HepG2 (cell line): ENCODE results near the gene DAZAP1. TPM values are rescaled to one million over a fixed set of nuclear protein-coding genes. Genes with fewer than 3 reads are reported as not detected.

Source experiments
- ATAC-seq: fragments of 200-7000 bp; cut with Tn5 transposase; 3 replicates; pipeline ENCODE4 v1.9.1; 2020; ENCODE audit warnings: mild to moderate bottlenecking, moderate library complexity
- BruUV-seq: library from RNA; stranded (reverse); fragments of 400-500 nt; replicated peaks from 2 replicates; lab custom pipeline; 2021; lab: Mats Ljungman, UMichigan
- CTCF ChIA-PET: fragments of 300-600 bp; formaldehyde crosslinking; extraction: SDS; loops from one replicate; lab custom pipeline; 2021; ENCODE audit warnings: low total read pairs, inconsistent platforms, low intra/inter-chr PET ratio; lab: Yijun Ruan, JAX
- POLR2A ChIA-PET: fragments of 350-600 bp; sonication (Branson Sonifier 250); formaldehyde crosslinking; loops from one replicate; lab custom pipeline; 2020; ENCODE audit warnings: antibody characterized with exemption, inconsistent platforms; lab: Yijun Ruan, JAX
- DNase-seq: peaks from one replicate; pipeline ENCODE4 v3.0.0-alpha.2; 2015; ENCODE audit warnings: low spot score
- FAIRE-seq: peaks from 3 replicates; lab custom pipeline; 2011; peaks lifted over from hg19 to GRCh38; lab: Jason Lieb, UNC
- H2AFZ ChIP-seq: one replicate; pipeline ENCODE4 v1.6.1; 2011; ENCODE audit warnings: low read length, inconsistent platforms
- H3K27ac ChIP-seq: fragments of 300-600 bp; 3 replicates; pipeline ENCODE4 v1.8.0; 2011; ENCODE audit warnings: mixed run types, mild to moderate bottlenecking, mixed read lengths, low read length, inconsistent platforms; ENCODE audit not compliant: insufficient read depth; ENCODE audit errors: extremely low read length
- H3K27me3 ChIP-seq, 2 experiments: fragments of 200-600 bp in 1 of 2; 2 replicates in 1 of 2; 3 replicates in 1 of 2; pipeline versions ENCODE4 v1.6.0 to v1.8.0; 2011; ENCODE audit warnings: low read length in 2 of 2, mild to moderate bottlenecking in 2 of 2, moderate library complexity in 2 of 2, inconsistent platforms in 1 of 2; ENCODE audit not compliant: insufficient read depth in 2 of 2, control insufficient read depth in 1 of 2
- H3K36me3 ChIP-seq, 2 experiments: fragments of 200-600 bp in 1 of 2; replicated peaks in 1 of 2; 2 replicates in 1 of 2; 3 replicates in 1 of 2; pipeline versions ENCODE4 v1.5.1 to v1.8.0; 2011; ENCODE audit warnings: low read length in 2 of 2, inconsistent platforms in 1 of 2; ENCODE audit not compliant: insufficient read depth in 2 of 2, control insufficient read depth in 1 of 2
- H3K4me1 ChIP-seq: 2 replicates; pipeline ENCODE4 v1.5.1; 2012; ENCODE audit warnings: low read length, inconsistent platforms; ENCODE audit not compliant: insufficient read depth
- H3K4me2 ChIP-seq: 2 replicates; pipeline ENCODE4 v1.6.0; 2011; ENCODE audit warnings: low read depth, low read length, inconsistent platforms
- H3K4me3 ChIP-seq, 3 experiments: fragments of 200-600 bp in 1 of 3; sonication (generic), shearing (Covaris generic) in 1 of 3; replicated peaks in 1 of 3; 2 replicates each; pipeline ENCODE4 v1.5.1; 2011 to 2016; ENCODE audit warnings: low read length in 3 of 3, inconsistent platforms in 2 of 3, low read depth in 2 of 3, mild to moderate bottlenecking in 2 of 3, control low read depth in 1 of 3, mixed read lengths in 1 of 3; ENCODE audit not compliant: insufficient read depth in 1 of 3
- H3K79me2 ChIP-seq: one replicate; pipeline ENCODE4 v1.6.1; 2011; ENCODE audit warnings: low read length, inconsistent platforms; ENCODE audit not compliant: insufficient read depth
- H3K9ac ChIP-seq: 2 replicates; pipeline ENCODE4 v1.6.0; 2011; ENCODE audit warnings: mild to moderate bottlenecking, low read depth, low read length, inconsistent platforms; ENCODE audit not compliant: insufficient read depth
- H3K9me3 ChIP-seq: 2 replicates; pipeline ENCODE4 v1.5.1; 2012; ENCODE audit warnings: mild to moderate bottlenecking, low read length
- H4K20me1 ChIP-seq: 2 replicates; pipeline ENCODE4 v1.6.0; 2011; ENCODE audit warnings: inconsistent platforms, mild to moderate bottlenecking, low read length, moderate library complexity; ENCODE audit not compliant: insufficient read depth
- BRD4 ChIP-seq: sonication (generic); formaldehyde crosslinking; IDR thresholded peaks from 2 replicates; pipeline ENCODE4 v1.4.0; 2020; ENCODE audit warnings: missing genetic modification reagents
- PAX8 ChIP-seq: sonication (generic); formaldehyde crosslinking; IDR thresholded peaks from 2 replicates; pipeline ENCODE4 v1.8.0; 2022; ENCODE audit warnings: mild to moderate bottlenecking, missing genetic modification reagents, borderline replicate concordance
- RAD21 ChIP-seq: fragments of 450-650 bp; formaldehyde crosslinking; IDR thresholded peaks from 2 replicates; pipeline ENCODE4 v1.5.0; 2020; ENCODE audit warnings: mild to moderate bottlenecking
- SALL1 ChIP-seq: sonication (generic); formaldehyde crosslinking; IDR thresholded peaks from 2 replicates; pipeline ENCODE4 v1.8.0; 2022; ENCODE audit warnings: mild to moderate bottlenecking, missing genetic modification reagents
- SMARCC2 ChIP-seq: fragments of 450-650 bp; IDR thresholded peaks from 2 replicates; pipeline ENCODE4 v1.6.1; 2017; ENCODE audit warnings: antibody characterized with exemption, mild to moderate bottlenecking
- WIZ ChIP-seq: sonication (generic); formaldehyde crosslinking; IDR thresholded peaks from 2 replicates; pipeline ENCODE4 v1.5.1; 2020; ENCODE audit warnings: mild to moderate bottlenecking, missing genetic modification reagents
- ZNF296 ChIP-seq: sonication (generic); formaldehyde crosslinking; conservative IDR thresholded peaks from 2 replicates; pipeline ENCODE4 v1.5.0; 2020; ENCODE audit warnings: mild to moderate bottlenecking, missing genetic modification reagents
- ZNF563 ChIP-seq: sonication (generic); formaldehyde crosslinking; IDR thresholded peaks from 2 replicates; pipeline ENCODE4 v1.8.0; 2022; ENCODE audit warnings: mild to moderate bottlenecking, moderate library complexity, missing genetic modification reagents
- ZNF616 ChIP-seq: sonication (generic); formaldehyde crosslinking; IDR thresholded peaks from 2 replicates; pipeline ENCODE4 v1.5.0; 2020; ENCODE audit warnings: low read depth, mild to moderate bottlenecking, missing genetic modification reagents
- ZNF713 ChIP-seq: sonication (generic); formaldehyde crosslinking; IDR thresholded peaks from 2 replicates; pipeline ENCODE4 v1.4.0; 2020; ENCODE audit warnings: mild to moderate bottlenecking, missing genetic modification reagents
- ZSCAN25 ChIP-seq: sonication (generic); formaldehyde crosslinking; IDR thresholded peaks from 2 replicates; pipeline ENCODE4 v1.8.0; 2022; ENCODE audit warnings: mild to moderate bottlenecking, missing genetic modification reagents
- whole genome bisulfite sequencing: methylation state at CpG from one replicate; pipeline ENCODE4 v1.1.6; 2017; ENCODE audit warnings: low lambda C conversion rate; 5-methylcytosine and 5-hydroxymethylcytosine counted together
- in situ Hi-C: cut with HindIII; loops from 2 replicates; pipeline ENCODE4 v1.10.0; 2017; ENCODE audit warnings: low pct_unique_long_range_greater_than_20kb; ENCODE audit not compliant: extremely low pct_ligation_motif_present
- intact Hi-C: fragments of 100-400 bp; cut with micrococcal nuclease; formaldehyde crosslinking; loops from one replicate; pipeline ENCODE4 v1.10.0; 2022; ENCODE audit not compliant: unreplicated experiment
- polyA plus RNA-seq, 8 experiments: library from polyadenylated mRNA; depleted of rRNA in 3 of 8; stranded (reverse) in 7 of 8; unstranded in 1 of 8; fragments of >200 nt; fragmentation: Illumina TruSeq in 4 of 8; extraction: Trizol in 4 of 8; gene quantifications; 2 replicates each; pipeline versions ENCODE4 v1.2.1 to v1.2.3, GENCODE V29; 2011 to 2016; ENCODE audit warnings: low read depth in 4 of 8, missing spikeins in 1 of 8, mixed read lengths in 1 of 8; ENCODE audit not compliant: insufficient read depth in 1 of 8
- total RNA-seq, 5 experiments: library from RNA; depleted of rRNA; stranded (reverse); fragments of >200 nt; fragmentation: Illumina TruSeq; extraction: Trizol; gene quantifications; 2 replicates each; pipeline ENCODE4 v1.2.3, GENCODE V29; 2016; ENCODE audit warnings: low read depth in 1 of 5
- TF ChIP-seq, protein P1 (sequence below): sonication (generic); formaldehyde crosslinking; conservative IDR thresholded peaks from 2 replicates; pipeline ENCODE4 v1.5.0; 2020; ENCODE audit warnings: missing genetic modification reagents
- TF ChIP-seq, protein P2 (sequence below): sonication (generic); formaldehyde crosslinking; IDR thresholded peaks from 2 replicates; pipeline ENCODE4 v1.4.0; 2020; ENCODE audit warnings: missing genetic modification reagents, borderline replicate concordance
- TF ChIP-seq, protein P3 (sequence below): sonication (generic); formaldehyde crosslinking; IDR thresholded peaks from 2 replicates; pipeline ENCODE4 v1.4.0; 2020; ENCODE audit warnings: missing genetic modification reagents

Gene DAZAP1
- total and polyA plus RNA-seq, 2 of the 13 experiments (the other 11 are each of a cell fraction or from before 2014, with no cell fraction given): 63.3 to 79.2 TPM

DNA sequence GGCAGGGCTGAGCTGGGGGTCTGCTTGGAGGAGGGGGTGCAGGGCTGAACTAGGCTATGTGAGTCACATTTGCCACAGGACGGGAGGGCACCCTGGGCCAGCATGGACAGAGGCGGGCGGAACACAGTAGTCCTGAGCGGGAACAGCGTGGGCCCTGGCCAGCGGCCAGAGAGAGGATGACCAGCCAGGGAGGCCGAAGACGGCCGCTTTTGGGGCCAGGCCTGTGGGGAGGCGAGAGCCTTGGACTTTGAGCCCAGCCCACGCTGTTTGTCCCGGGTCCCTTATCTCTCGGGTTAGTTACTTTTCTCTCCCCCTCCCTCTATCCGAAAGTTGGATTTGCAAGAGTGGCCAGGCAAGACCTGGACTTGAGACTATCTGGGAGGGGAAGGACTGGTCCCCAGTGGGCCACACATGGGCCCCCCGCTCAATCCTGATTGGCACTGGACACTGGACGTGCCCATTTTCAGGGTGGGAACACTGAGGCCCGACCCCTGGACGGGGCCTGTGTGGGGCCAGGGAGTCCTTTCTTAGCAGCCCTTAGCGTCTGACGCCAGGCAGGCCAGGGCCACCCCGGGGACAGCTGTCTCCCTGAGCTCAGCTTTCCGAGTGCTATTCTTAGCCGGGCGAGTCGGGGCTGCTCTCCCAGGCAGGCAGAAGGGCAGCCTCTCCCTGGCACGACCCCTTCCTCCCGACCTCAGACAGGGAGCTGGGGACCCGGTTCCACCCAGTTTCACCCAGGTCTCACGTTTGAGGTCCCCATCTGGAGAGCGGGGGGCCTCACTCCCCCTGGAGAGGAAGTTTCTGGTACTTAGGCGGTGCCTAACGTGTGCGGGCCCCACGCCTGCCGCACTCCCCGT is 6.9 kb upstream of the DAZAP1 start (continued):
- TF ChIP-seq ZNF296 (CRISPR knock-in tag) (peak; percentile 90), BRD4 (CRISPR knock-in tag) (no peak; the same call in 1 of the 2 replicates), WIZ (CRISPR knock-in tag) (no peak)
- TF ChIP-seq, protein P1, sequence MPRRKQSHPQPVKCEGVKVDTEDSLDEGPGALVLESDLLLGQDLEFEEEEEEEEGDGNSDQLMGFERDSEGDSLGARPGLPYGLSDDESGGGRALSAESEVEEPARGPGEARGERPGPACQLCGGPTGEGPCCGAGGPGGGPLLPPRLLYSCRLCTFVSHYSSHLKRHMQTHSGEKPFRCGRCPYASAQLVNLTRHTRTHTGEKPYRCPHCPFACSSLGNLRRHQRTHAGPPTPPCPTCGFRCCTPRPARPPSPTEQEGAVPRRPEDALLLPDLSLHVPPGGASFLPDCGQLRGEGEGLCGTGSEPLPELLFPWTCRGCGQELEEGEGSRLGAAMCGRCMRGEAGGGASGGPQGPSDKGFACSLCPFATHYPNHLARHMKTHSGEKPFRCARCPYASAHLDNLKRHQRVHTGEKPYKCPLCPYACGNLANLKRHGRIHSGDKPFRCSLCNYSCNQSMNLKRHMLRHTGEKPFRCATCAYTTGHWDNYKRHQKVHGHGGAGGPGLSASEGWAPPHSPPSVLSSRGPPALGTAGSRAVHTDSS (CRISPR knock-in tag): no peak
- TF ChIP-seq, all 625 proteins: peak for 271

DNA sequence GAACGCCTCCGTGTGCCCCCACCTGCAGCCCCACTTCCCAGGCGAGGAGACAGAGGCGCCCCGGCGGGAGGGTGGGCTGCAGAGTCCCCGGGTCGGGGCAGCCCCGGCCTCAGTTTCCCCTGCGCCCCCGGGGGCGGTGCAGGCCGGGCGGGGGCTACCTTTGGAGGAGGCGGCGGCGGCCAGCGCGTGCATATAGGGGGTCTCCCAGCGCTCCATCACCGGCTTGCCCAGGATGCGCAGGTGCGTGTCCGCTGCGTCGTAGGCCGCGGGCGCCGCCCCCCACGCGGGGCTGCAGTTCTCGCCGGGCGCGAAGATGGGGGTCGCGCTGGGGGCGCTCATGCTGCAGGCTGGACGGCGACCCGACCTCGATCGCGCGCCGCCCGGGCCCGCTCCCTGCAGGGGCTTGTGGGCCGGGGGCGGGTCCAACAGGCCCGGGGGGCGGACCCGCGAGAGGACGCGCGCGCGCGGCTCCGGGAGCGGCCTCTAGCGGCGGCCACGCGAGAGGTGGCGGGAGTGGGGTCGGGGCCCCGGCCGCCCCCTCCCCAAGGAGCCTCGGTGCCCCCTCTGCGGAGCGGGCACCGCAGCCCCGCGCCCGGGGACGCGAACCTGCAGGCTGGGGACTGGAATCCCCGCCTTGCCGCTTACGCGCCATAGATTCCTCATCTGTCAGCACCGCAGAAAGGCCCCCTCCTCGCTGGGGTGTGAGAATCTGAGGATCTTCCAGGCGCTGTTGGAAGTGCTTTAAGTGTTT is 6.1 kb upstream of the DAZAP1 start, which contains the start of gene GAMT:
GAMT (minus strand) TSS at position 405 of the 751 bp plus-strand sequence; CDS start at position 339, 66 bp downstream.
- no peak for FAIRE-seq
- TF ChIP-seq PAX8 (CRISPR knock-in tag): no peak
- TF ChIP-seq SALL1 (CRISPR knock-in tag): peak; percentile 32; the same call in 1 of the 2 replicates
- TF ChIP-seq, protein P2, sequence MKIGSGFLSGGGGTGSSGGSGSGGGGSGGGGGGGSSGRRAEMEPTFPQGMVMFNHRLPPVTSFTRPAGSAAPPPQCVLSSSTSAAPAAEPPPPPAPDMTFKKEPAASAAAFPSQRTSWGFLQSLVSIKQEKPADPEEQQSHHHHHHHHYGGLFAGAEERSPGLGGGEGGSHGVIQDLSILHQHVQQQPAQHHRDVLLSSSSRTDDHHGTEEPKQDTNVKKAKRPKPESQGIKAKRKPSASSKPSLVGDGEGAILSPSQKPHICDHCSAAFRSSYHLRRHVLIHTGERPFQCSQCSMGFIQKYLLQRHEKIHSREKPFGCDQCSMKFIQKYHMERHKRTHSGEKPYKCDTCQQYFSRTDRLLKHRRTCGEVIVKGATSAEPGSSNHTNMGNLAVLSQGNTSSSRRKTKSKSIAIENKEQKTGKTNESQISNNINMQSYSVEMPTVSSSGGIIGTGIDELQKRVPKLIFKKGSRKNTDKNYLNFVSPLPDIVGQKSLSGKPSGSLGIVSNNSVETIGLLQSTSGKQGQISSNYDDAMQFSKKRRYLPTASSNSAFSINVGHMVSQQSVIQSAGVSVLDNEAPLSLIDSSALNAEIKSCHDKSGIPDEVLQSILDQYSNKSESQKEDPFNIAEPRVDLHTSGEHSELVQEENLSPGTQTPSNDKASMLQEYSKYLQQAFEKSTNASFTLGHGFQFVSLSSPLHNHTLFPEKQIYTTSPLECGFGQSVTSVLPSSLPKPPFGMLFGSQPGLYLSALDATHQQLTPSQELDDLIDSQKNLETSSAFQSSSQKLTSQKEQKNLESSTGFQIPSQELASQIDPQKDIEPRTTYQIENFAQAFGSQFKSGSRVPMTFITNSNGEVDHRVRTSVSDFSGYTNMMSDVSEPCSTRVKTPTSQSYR (CRISPR knock-in tag): peak; percentile 11; the same call in 1 of the 2 replicates
- 0 out of 2 replicates have a peak, but pooled peaks have one; percentile 11 for TF ChIP-seq ZNF713
- TF ChIP-seq, protein P3, sequence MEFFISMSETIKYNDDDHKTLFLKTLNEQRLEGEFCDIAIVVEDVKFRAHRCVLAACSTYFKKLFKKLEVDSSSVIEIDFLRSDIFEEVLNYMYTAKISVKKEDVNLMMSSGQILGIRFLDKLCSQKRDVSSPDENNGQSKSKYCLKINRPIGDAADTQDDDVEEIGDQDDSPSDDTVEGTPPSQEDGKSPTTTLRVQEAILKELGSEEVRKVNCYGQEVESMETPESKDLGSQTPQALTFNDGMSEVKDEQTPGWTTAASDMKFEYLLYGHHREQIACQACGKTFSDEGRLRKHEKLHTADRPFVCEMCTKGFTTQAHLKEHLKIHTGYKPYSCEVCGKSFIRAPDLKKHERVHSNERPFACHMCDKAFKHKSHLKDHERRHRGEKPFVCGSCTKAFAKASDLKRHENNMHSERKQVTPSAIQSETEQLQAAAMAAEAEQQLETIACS (CRISPR knock-in tag): peak; percentile 40
- TF ChIP-seq RAD21 (CRISPR knock-in tag): peak; percentile 38; the same call in 1 of the 2 replicates
- TF ChIP-seq ZNF563 (CRISPR knock-in tag): peak; percentile 80; the same call in 1 of the 2 replicates
- TF ChIP-seq SMARCC2: no peak
- TF ChIP-seq ZSCAN25: 0 out of 2 replicates have a peak, but pooled peaks have one; percentile 21
- TF ChIP-seq ZNF616 (CRISPR knock-in tag): peak; percentile 47; the same call in 1 of the 2 replicates

More for the DNA sequence above, 6.1 kb upstream of the DAZAP1 start, which contains the start of gene GAMT:
- POLR2A ChIA-PET: interaction anchor here (0.7 to 1.2 kb wide), 2 partner anchors 28 to 132 kb away, joined by 3 to 4 read pairs; partner anchors contain the start of gene CIRBP
- Histone ChIP-seq H3K9me3 (no peaks in the 10 kb centered on the region), H3K79me2 (no peaks in the 10 kb centered on the region), H3K4me3 (peak within 1 kb of the TSS; percentile 70 to 91 (median 78)), H3K4me2 (peak within 1 kb of the TSS; percentile 98), H3K27me3 (no peaks in the 10 kb centered on the region), H3K4me1 (peaks cover 51% of the 10 kb centered on the region), H3K27ac (peak within 1 kb of the TSS; percentile 85), H3K36me3 (0 out of 5 replicates have a peak, but pooled peaks cover 0 to 2% of the 10 kb centered on the region in 2 experiments), H3K9ac (peak within 1 kb of the TSS; percentile 75), H4K20me1 (no peaks in the 10 kb centered on the region), H2AFZ (no peak within 1 kb of the TSS)
- ATAC-seq (peak; percentile 40), DNase-seq (no peak)
- no TSS peak for BruUV-seq
- intact Hi-C loops: no loop called here
- CTCF ChIA-PET: no interaction called here
- in situ Hi-C loops: no loop called here
- WGBS: no CpG with 5 or more reads among the region's 87 CpGs
